Stimulated activated CD8-positive, alpha-beta memory T cell treated with anti-CD3 and anti-CD28 coated beads, Interleukin-7, amount 100 ng/mL, for 4 hours (primary cell): Measurements from ENCODE around the gene GNG8.
"Not testable (repeated sequence)": the region's sequence is repeated elsewhere in the genome, so short reads cannot be mapped to it uniquely, and the experiment has no call there.

Experiments
- DNase-seq, 2 donors: peaks; one replicate each; pipeline ENCODE4 v3.0.0-alpha.2; 2020; ENCODE audit warnings: low read depth in 2 of 2

Gene GNG8

GRCh38 chr19:46646402-46646801, 10.4 kb upstream of the GNG8 start:
- no peak for DNase-seq

GRCh38 chr19:46644720-46645119, 8.7 kb upstream of the GNG8 start:
- DNase-seq: no peak

GRCh38 chr19:46640656-46641055, 4.7 kb upstream of the GNG8 start:
- DNase-seq: no peak

- DNase-seq: no peak
These were observed 3.6 kb upstream of the GNG8 start for GRCh38 chr19:46639358-46640182.

GRCh38 chr19:46637224-46637623, 1.2 kb upstream of the GNG8 start:
- no peak for DNase-seq

GRCh38 chr19:46634656-46635218, 1.3 kb downstream of the GNG8 start:
- DNase-seq: no peak

- DNase-seq: peak; percentile 80 to 89
These were observed 1.9 kb downstream of the GNG8 start for GRCh38 chr19:46634045-46634655.

- no peak for DNase-seq
These were observed 2.9 kb downstream of the GNG8 start for GRCh38 chr19:46633130-46633529.

GRCh38 chr19:46631481-46631880, 4.5 kb downstream of the GNG8 start:
- no peak for DNase-seq

GRCh38 chr19:46630586-46631205, 5.3 kb downstream of the GNG8 start:
- no peak for DNase-seq

GRCh38 chr19:46629546-46630025, 6.4 kb downstream of the GNG8 start:
- DNase-seq: no peak

- not testable (repeated sequence) for DNase-seq
These were observed 7.0 kb downstream of the GNG8 start for GRCh38 chr19:46628970-46629369.

- no peak for DNase-seq
These were observed 9.6 kb downstream of the GNG8 start for GRCh38 chr19:46626446-46626845.

GRCh38 chr19:46625731-46626130, 10.3 kb downstream of the GNG8 start:
- no peak for DNase-seq

- no peak for DNase-seq
These were observed 10.9 kb downstream of the GNG8 start, which contains the start of gene PTGIR for GRCh38 chr19:46624958-46625661. Gene PTGIR, minus strand, starts transcription at chr19:46625089. Its CDS starts 864 bp downstream, at chr19:46624225.

GRCh38 chr19:46623915-46624502, 12.0 kb downstream of the GNG8 start:
- DNase-seq: no peak

- DNase-seq: no peak
These were observed 13.9 kb downstream of the GNG8 start for GRCh38 chr19:46622118-46622446.

GRCh38 chr19:46621191-46622117, 14.5 kb downstream of the GNG8 start:
- no peak for DNase-seq

GRCh38 chr19:46620716-46621115, 15.3 kb downstream of the GNG8 start:
- no peak for DNase-seq

- no peak for DNase-seq
These were observed 15.7 kb downstream of the GNG8 start for GRCh38 chr19:46620267-46620666.
